ENCODE data around the gene TMEM269. TPM values are rescaled to one million over a fixed set of nuclear protein-coding genes. Genes with fewer than 3 reads are reported as not detected.

The TMEM269 gene
- total and polyA plus RNA-seq, 4 donors, result 0.03 to 0.09 (median 0.07) TPM

- H3K36me3 ChIP-seq (ENCODE audit: control insufficient read depth in 4 of 4, insufficient read depth in 4 of 4, low read length in 4 of 4), result peaks cover 0 to 7% (median 3%) of the 10 kb centered on the region in 4 donors
- no peak overlapping the region for H3K9ac ChIP-seq (ENCODE audit: insufficient read depth in 1 of 2, low read length in 2 of 2)
- ATAC-seq (ENCODE audit: insufficient read depth, low FRiP score) (no peak), DNase-seq (no peak)
- H3K4me3 ChIP-seq, result no peak overlapping the region
- WGBS, 2 donors, result 74 to 77% methylated on average over 3 of the region's 3 CpGs
- no peak for TF ChIP-seq CTCF (IDR thresholded peaks at IDR 0.05; ENCODE audit: control extremely low read depth, extremely low read depth)
- H3K27me3 ChIP-seq (ENCODE audit: control insufficient read depth in 3 of 3, insufficient read depth in 3 of 3, low read length in 2 of 3), result no peaks in the 10 kb centered on the region
- H3K9me3 ChIP-seq (ENCODE audit: control insufficient read depth in 4 of 4, insufficient read depth in 3 of 4, low read length in 3 of 4), result peaks cover 0 to 2% (median 0%) of the 10 kb centered on the region in 4 donors
- H3K27ac ChIP-seq (ENCODE audit: low read depth in 1 of 2, low read length in 1 of 2), result no peak overlapping the region
- peaks cover 0 to 5% (median 0%) of the 10 kb centered on the region in 5 donors for H3K4me1 ChIP-seq (ENCODE audit: control insufficient read depth in 5 of 5, insufficient read depth in 5 of 5, low read length in 5 of 5)
Measured at GRCh38 chr1:42841010-42841409, 56.2 kb downstream of the TMEM269 start.

DNA sequence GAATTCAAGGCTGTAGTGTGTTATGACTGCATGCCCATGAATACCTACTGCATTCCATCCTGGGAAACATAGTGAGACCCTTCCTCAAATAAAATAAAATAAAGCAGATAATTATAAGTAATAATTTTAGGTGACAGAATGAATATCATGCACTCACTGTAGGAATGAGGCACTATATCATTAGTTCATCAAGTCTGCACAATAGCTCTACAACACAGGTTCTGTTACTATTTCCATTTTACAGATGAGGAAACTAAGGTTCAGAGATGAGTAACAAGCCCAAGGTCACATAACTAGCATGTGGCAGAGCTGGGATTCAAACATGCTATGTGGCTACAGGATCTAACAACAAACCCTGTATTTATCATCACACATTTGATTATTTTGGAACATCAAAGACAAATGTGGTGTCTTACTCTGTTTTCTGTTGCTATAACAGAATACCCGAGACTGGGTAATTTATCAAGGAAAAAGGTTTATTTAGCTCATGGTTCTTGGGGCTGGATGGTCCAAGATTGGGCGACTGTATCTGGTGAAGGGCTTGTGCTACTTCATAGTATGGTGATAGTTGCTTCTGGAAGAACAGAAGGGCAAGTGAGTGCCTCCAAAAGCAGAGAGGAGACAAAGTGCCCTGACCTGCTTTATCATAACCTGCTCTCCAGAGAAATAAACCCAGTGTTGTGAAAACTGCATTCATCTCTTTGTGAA is 56.8 kb downstream of the TMEM269 start:
- DNase-seq, result no peak
- Histone ChIP-seq H3K9ac (ENCODE audit: insufficient read depth in 1 of 2, low read length in 2 of 2) (no peak overlapping the region), H3K36me3 (ENCODE audit: control insufficient read depth in 4 of 4, insufficient read depth in 4 of 4, low read length in 4 of 4) (peaks cover 0 to 7% (median 3%) of the 10 kb centered on the region in 4 donors), H3K4me3 (no peak overlapping the region), H3K27me3 (ENCODE audit: control insufficient read depth in 3 of 3, insufficient read depth in 3 of 3, low read length in 2 of 3) (no peaks in the 10 kb centered on the region), H3K27ac (ENCODE audit: low read depth in 1 of 2, low read length in 1 of 2) (no peak overlapping the region), H3K9me3 (ENCODE audit: control insufficient read depth in 4 of 4, insufficient read depth in 3 of 4, low read length in 3 of 4) (peaks cover 0 to 2% (median 0%) of the 10 kb centered on the region in 4 donors), H3K4me1 (ENCODE audit: control insufficient read depth in 5 of 5, insufficient read depth in 5 of 5, low read length in 5 of 5) (peaks cover 0 to 5% (median 0%) of the 10 kb centered on the region in 5 donors)
- no peak for ATAC-seq (ENCODE audit: insufficient read depth, low FRiP score)
- TF ChIP-seq CTCF (IDR thresholded peaks at IDR 0.05; ENCODE audit: control extremely low read depth, extremely low read depth), result no peak
- 72 to 93% methylated on average over 2 of the region's 2 CpGs for WGBS, 2 donors

- Histone ChIP-seq H3K4me3 (no peak overlapping the region), H3K27ac (ENCODE audit: low read depth in 1 of 2, low read length in 1 of 2) (no peak overlapping the region), H3K36me3 (ENCODE audit: control insufficient read depth in 4 of 4, insufficient read depth in 4 of 4, low read length in 4 of 4) (peaks cover 0 to 10% (median 6%) of the 10 kb centered on the region in 4 donors), H3K9me3 (ENCODE audit: control insufficient read depth in 4 of 4, insufficient read depth in 3 of 4, low read length in 3 of 4) (peaks cover 0 to 2% (median 0%) of the 10 kb centered on the region in 4 donors), H3K27me3 (ENCODE audit: control insufficient read depth in 3 of 3, insufficient read depth in 3 of 3, low read length in 2 of 3) (no peaks in the 10 kb centered on the region), H3K4me1 (ENCODE audit: control insufficient read depth in 5 of 5, insufficient read depth in 5 of 5, low read length in 5 of 5) (peaks cover 2 to 17% (median 6%) of the 10 kb centered on the region in 5 donors), H3K9ac (ENCODE audit: insufficient read depth in 1 of 2, low read length in 2 of 2) (no peak overlapping the region)
- TF ChIP-seq CTCF (IDR thresholded peaks at IDR 0.05; ENCODE audit: control extremely low read depth, extremely low read depth), result no peak
- 92 to 95% methylated on average over 4 of the region's 4 CpGs for whole genome bisulfite sequencing, 2 donors
- ATAC-seq (ENCODE audit: insufficient read depth, low FRiP score), result no peak
- DNase-seq, result no peak
Measured at GRCh38 chr1:42844592-42845140, 59.9 kb downstream of the TMEM269 start.

Measured in lung (tissue), 12 donors.